HG03066 (cell line): ENCODE results near the gene PRKCQ.
"Not testable (repeated sequence)": the region's sequence is repeated elsewhere in the genome, so short reads cannot be mapped to it uniquely, and the experiment has no call there.

ENCODE experiments used
- ATAC-seq: cut with Tn5 transposase; IDR thresholded peaks from one replicate; pipeline ENCODE4 v1.9.1; 2021; ENCODE audit warnings: low read depth; ENCODE audit not compliant: unreplicated experiment

PRKCQ gene

GRCh38 chr10:6497620-6498019, 82.5 kb downstream of the PRKCQ start:
- no peak for ATAC-seq

- ATAC-seq = no peak
Measured at GRCh38 chr10:6494936-6495592, 85.0 kb downstream of the PRKCQ start.

GRCh38 chr10:6494442-6494819, 85.6 kb downstream of the PRKCQ start:
- ATAC-seq = no peak

- ATAC-seq = no peak
Measured at GRCh38 chr10:6493521-6494441, 86.3 kb downstream of the PRKCQ start.

- ATAC-seq = no peak
Measured at GRCh38 chr10:6492896-6493295, 87.2 kb downstream of the PRKCQ start.

GRCh38 chr10:6491841-6492609, 88.1 kb downstream of the PRKCQ start:
- ATAC-seq = no peak

GRCh38 chr10:6490614-6491013, 89.5 kb downstream of the PRKCQ start:
- no peak for ATAC-seq

- no peak for ATAC-seq
Measured at GRCh38 chr10:6487920-6488319, 92.2 kb downstream of the PRKCQ start.

- ATAC-seq = no peak
Measured at GRCh38 chr10:6486309-6486708, 93.8 kb downstream of the PRKCQ start.

GRCh38 chr10:6482737-6483357, 97.2 kb downstream of the PRKCQ start:
- no peak for ATAC-seq

GRCh38 chr10:6478722-6479121, 101.4 kb downstream of the PRKCQ start:
- ATAC-seq = no peak

- ATAC-seq = no peak
Measured at GRCh38 chr10:6476989-6477388, 103.1 kb downstream of the PRKCQ start.

GRCh38 chr10:6474871-6475270, 105.2 kb downstream of the PRKCQ start:
- no peak for ATAC-seq

- ATAC-seq = peak; percentile 88
Measured at GRCh38 chr10:6473901-6474370, 106.1 kb downstream of the PRKCQ start.

GRCh38 chr10:6473430-6473829, 106.6 kb downstream of the PRKCQ start:
- no peak for ATAC-seq

- ATAC-seq = not testable (repeated sequence)
Measured at GRCh38 chr10:6472710-6473005, 107.4 kb downstream of the PRKCQ start.

GRCh38 chr10:6470894-6471618, 109.0 kb downstream of the PRKCQ start:
- ATAC-seq = no peak

GRCh38 chr10:6469661-6470060, 110.4 kb downstream of the PRKCQ start:
- no peak for ATAC-seq

GRCh38 chr10:6465854-6466601, 114.0 kb downstream of the PRKCQ start:
- no peak for ATAC-seq
